ENCODE data around the gene RPTOR. TPM values are rescaled to one million over a fixed set of nuclear protein-coding genes. Genes with fewer than 3 reads are reported as not detected.

The RPTOR gene
- total RNA-seq, 1 experiment from 2014 or later: 46.2 TPM

GRCh38 chr17:80858301-80859001 lies 313.8 kb downstream of the RPTOR start:
- Histone ChIP-seq H3K4me3 (ENCODE audit: low read length) (no peak overlapping the region), H3K27ac (ENCODE audit: low read length) (peak overlapping the region; percentile 100), H3K36me3 (ENCODE audit: low read depth, low read length) (0 out of 2 replicates have a peak, but pooled peaks cover 2% of the 10 kb centered on the region), H3K9ac (ENCODE audit: low read length) (peak overlapping the region; percentile 95), H3K27me3 (ENCODE audit: low read length) (no peaks in the 10 kb centered on the region), H3K79me2 (ENCODE audit: low read length) (no peaks in the 10 kb centered on the region), H3K4me2 (ENCODE audit: low read length) (peak overlapping the region; percentile 46; the same call in 1 of the 2 replicates), H3F3A (ENCODE audit: low read length, unreplicated experiment) (no peaks in the 10 kb centered on the region), H2AFZ (ENCODE audit: low read length) (no peak overlapping the region), H3K9me3 (ENCODE audit: low read length) (no peaks in the 10 kb centered on the region), H3K9me2 (replicated peaks; ENCODE audit: low read length) (no peaks in the 10 kb centered on the region), H4K20me1 (ENCODE audit: low read length) (no peaks in the 10 kb centered on the region), H3K4me1 (ENCODE audit: insufficient read depth, low read length) (peaks cover 45% of the 10 kb centered on the region)
- TF ChIP-seq CTCF (conservative IDR thresholded peaks at IDR 0.05; ENCODE audit: low read depth, low read length) (no peak), EZH2 (IDR thresholded peaks at IDR 0.05; ENCODE audit: low read length, unreplicated experiment) (no peak), EZH2phosphoT487 (IDR thresholded peaks at IDR 0.05; ENCODE audit: borderline replicate concordance, low read length) (no peak)
- DNase-seq (no peak), ATAC-seq (no peak)
- no TSS peak for BruUV-seq (replicated peaks)
- intact Hi-C loops (cut with micrococcal nuclease): no loop called here
- CTCF ChIA-PET: no interaction called here
- POLR2A ChIA-PET (ENCODE audit: unreplicated experiment): no interaction called here

GRCh38 chr17:80859002-80859941 lies 314.6 kb downstream of the RPTOR start:
- H4K20me1 ChIP-seq (ENCODE audit: low read length): no peaks in the 10 kb centered on the region
- peak overlapping the region; percentile 46 for H3K4me2 ChIP-seq (ENCODE audit: low read length)
- no peak overlapping the region for H2AFZ ChIP-seq (ENCODE audit: low read length)
- no peaks in the 10 kb centered on the region for H3K9me2 ChIP-seq (replicated peaks; ENCODE audit: low read length)
- H3K9ac ChIP-seq (ENCODE audit: low read length): peak overlapping the region; percentile 95
- H3F3A ChIP-seq (ENCODE audit: low read length, unreplicated experiment): no peaks in the 10 kb centered on the region
- peak; percentile 29 for ATAC-seq
- no peaks in the 10 kb centered on the region for H3K79me2 ChIP-seq (ENCODE audit: low read length)
- intact Hi-C loops (cut with micrococcal nuclease): no loop called here
- peaks cover 45% of the 10 kb centered on the region for H3K4me1 ChIP-seq (ENCODE audit: insufficient read depth, low read length)
- H3K27ac ChIP-seq (ENCODE audit: low read length): peak overlapping the region; percentile 100
- BruUV-seq (replicated peaks): no TSS peak
- POLR2A ChIA-PET (ENCODE audit: unreplicated experiment): no interaction called here
- H3K4me3 ChIP-seq (ENCODE audit: low read length): no peak overlapping the region
- peak; percentile 87 for DNase-seq
- H3K36me3 ChIP-seq (ENCODE audit: low read depth, low read length): 0 out of 2 replicates have a peak, but pooled peaks cover 2% of the 10 kb centered on the region
- no peaks in the 10 kb centered on the region for H3K9me3 ChIP-seq (ENCODE audit: low read length)
- CTCF ChIA-PET: no interaction called here
- H3K27me3 ChIP-seq (ENCODE audit: low read length): no peaks in the 10 kb centered on the region
- peak; percentile 43 for TF ChIP-seq CTCF (conservative IDR thresholded peaks at IDR 0.05; ENCODE audit: low read depth, low read length)
- no peak for TF ChIP-seq EZH2 (IDR thresholded peaks at IDR 0.05; ENCODE audit: low read length, unreplicated experiment)
